ENCODE data around the gene CCM2. TPM values are rescaled to one million over a fixed set of nuclear protein-coding genes. Genes with fewer than 3 reads are reported as not detected.

CCM2 gene
- total RNA-seq, 1 donor from 2014 or later: 47.8 TPM

GRCh38 chr7:45092100-45092930, 92.3 kb downstream of the CCM2 start:
- Mint-ChIP-seq H3K27ac (ENCODE audit: unreplicated experiment) (no peak overlapping the region), H3K4me3 (ENCODE audit: unreplicated experiment) (no peak overlapping the region), H3K4me1 (ENCODE audit: low read depth) (peaks cover 5% of the 10 kb centered on the region), H3K27me3 (ENCODE audit: low read depth) (no peaks in the 10 kb centered on the region), H3K9me3 (ENCODE audit: low read depth) (peaks cover 6% of the 10 kb centered on the region), H3K36me3 (ENCODE audit: low read depth) (peaks cover 2% of the 10 kb centered on the region)
- TF ChIP-seq CTCF (IDR thresholded peaks at IDR 0.05): no peak
- no peak for DNase-seq (ENCODE audit: low spot score)

GRCh38 chr7:45092931-45093235, 92.9 kb downstream of the CCM2 start:
- TF ChIP-seq CTCF (IDR thresholded peaks at IDR 0.05): no peak
- no peak overlapping the region for H3K27ac Mint-ChIP-seq (ENCODE audit: unreplicated experiment)
- no peaks in the 10 kb centered on the region for H3K27me3 Mint-ChIP-seq (ENCODE audit: low read depth)

GRCh38 chr7:45098983-45099839, 99.2 kb downstream of the CCM2 start:
- no peak overlapping the region for H3K27ac Mint-ChIP-seq (ENCODE audit: unreplicated experiment)
- no peaks in the 10 kb centered on the region for H3K4me1 Mint-ChIP-seq (ENCODE audit: low read depth)
- DNase-seq (ENCODE audit: low spot score): no peak
- peaks cover 17% of the 10 kb centered on the region for H3K36me3 Mint-ChIP-seq (ENCODE audit: low read depth)
- no peaks in the 10 kb centered on the region for H3K27me3 Mint-ChIP-seq (ENCODE audit: low read depth)
- no peak overlapping the region for H3K4me3 Mint-ChIP-seq (ENCODE audit: unreplicated experiment)
- H3K9me3 Mint-ChIP-seq (ENCODE audit: low read depth): peaks cover 3% of the 10 kb centered on the region
- TF ChIP-seq CTCF (IDR thresholded peaks at IDR 0.05): no peak

More at GRCh38 chr7:45092931-45093235, 92.9 kb downstream of the CCM2 start:
- H3K36me3 Mint-ChIP-seq (ENCODE audit: low read depth): peaks cover 2% of the 10 kb centered on the region
- no peak for DNase-seq (ENCODE audit: low spot score)
- H3K4me1 Mint-ChIP-seq (ENCODE audit: low read depth): peaks cover 5% of the 10 kb centered on the region
- H3K4me3 Mint-ChIP-seq (ENCODE audit: unreplicated experiment): no peak overlapping the region
- H3K9me3 Mint-ChIP-seq (ENCODE audit: low read depth): peaks cover 6% of the 10 kb centered on the region

- Mint-ChIP-seq H3K4me1 (ENCODE audit: low read depth) (no peaks in the 10 kb centered on the region), H3K27me3 (ENCODE audit: low read depth) (no peaks in the 10 kb centered on the region), H3K36me3 (ENCODE audit: low read depth) (peaks cover 17% of the 10 kb centered on the region)
Measured at GRCh38 chr7:45099891-45100760, 100.1 kb downstream of the CCM2 start.

More at GRCh38 chr7:45099891-45100760, 100.1 kb downstream of the CCM2 start:
- no peak overlapping the region for H3K27ac Mint-ChIP-seq (ENCODE audit: unreplicated experiment)
- H3K4me3 Mint-ChIP-seq (ENCODE audit: unreplicated experiment): no peak overlapping the region
- H3K9me3 Mint-ChIP-seq (ENCODE audit: low read depth): no peaks in the 10 kb centered on the region
- no peak for DNase-seq (ENCODE audit: low spot score)
- TF ChIP-seq CTCF (IDR thresholded peaks at IDR 0.05): no peak
